AG08395 (cell line): Measurements from ENCODE around the gene FOXQ1.

Experiments
- DNase-seq: peaks from one replicate; pipeline ENCODE4 v3.0.0; 2012; ENCODE audit warnings: mixed read lengths, low spot score

The FOXQ1 gene

DNA sequence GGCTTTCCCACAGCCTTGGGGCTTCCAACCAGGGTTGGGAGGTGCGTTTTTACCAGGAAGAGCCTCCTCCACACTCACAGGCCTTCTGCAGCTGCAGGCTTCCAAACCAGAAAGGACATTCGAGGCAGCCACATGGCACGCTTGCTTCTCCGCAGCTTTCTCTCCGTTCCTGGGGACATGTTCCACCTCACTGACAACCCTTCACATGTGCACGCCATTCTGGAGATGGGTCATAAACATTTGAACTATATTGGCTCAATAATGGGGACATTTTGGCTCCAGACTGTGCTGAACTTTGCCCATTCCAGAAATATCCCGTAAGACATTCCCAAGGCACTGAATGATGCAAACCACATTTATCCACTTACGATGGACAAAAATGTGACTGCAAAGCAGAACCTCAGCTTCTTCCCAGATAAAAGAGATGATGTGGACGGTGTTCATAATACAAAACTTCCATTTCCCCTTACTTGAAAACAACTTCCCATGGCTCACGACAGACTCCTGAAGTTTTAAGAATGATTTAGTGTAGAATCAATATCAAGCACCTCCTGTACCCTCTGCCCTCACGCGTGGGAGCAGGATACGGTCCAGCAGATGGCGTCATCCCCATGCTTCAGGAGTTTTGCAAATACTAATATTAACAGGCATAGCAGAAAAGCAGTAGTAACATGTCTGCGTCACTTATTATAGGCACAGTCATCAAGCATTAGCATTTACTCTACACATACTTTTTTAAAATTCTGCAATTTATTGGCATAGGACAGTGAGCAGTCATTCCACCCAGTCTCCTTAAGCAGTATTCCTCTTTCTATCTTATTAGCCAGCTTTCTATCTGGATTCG, 52.1 kb downstream of the FOXQ1 start:
- peak; percentile 72 for DNase-seq
